Ureter (tissue), 1 donor: ENCODE measurements around the gene TTC7B. TPM values are rescaled to one million over a fixed set of nuclear protein-coding genes. Genes with fewer than 3 reads are reported as not detected.

Experiments
- DNase-seq: peaks from one replicate; pipeline ENCODE4 v3.0.0-alpha.2; 2020; ENCODE audit warnings: low spot score
- total RNA-seq: library from RNA; stranded (reverse); gene quantifications from one replicate; pipeline ENCODE4 v1.2.4, GENCODE V29; 2023
- donor health status: DM: yes; HTN: yes; CAD: no.

Gene TTC7B
- total RNA-seq, 1 donor from 2014 or later, result 68.8 TPM

- DNase-seq, result no peak
These were observed 10.3 kb downstream of the TTC7B start for GRCh38 chr14:90805662-90806540.

- no peak for DNase-seq
These were observed 11.2 kb downstream of the TTC7B start for GRCh38 chr14:90805084-90805391.

GRCh38 chr14:90804292-90805083 is 11.7 kb downstream of the TTC7B start:
- DNase-seq, result no peak

- no peak for DNase-seq
These were observed 13.0 kb downstream of the TTC7B start for GRCh38 chr14:90803249-90803648.

DNA sequence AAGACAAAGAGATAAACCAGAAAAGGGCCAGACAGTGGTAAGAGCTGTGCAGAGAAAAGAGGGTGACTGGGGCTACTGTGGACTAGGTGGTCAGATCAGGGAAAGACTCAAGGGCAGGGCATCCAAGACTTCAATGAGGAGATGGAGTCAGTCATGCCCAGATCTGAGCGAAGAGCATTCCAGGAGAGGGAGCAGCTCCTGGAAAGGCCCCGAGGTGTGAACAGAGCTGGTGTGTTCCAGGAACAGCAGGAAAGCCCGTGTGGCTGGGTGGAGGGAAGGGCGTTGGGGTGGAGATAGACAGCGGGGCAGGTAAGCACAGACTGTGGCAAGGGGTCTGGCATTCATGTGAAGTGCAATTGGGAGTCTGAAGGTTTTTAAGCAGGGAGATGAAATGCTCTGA is 16.8 kb downstream of the TTC7B start:
- no peak for DNase-seq

- DNase-seq, result peak; percentile 71
These were observed 18.3 kb downstream of the TTC7B start for GRCh38 chr14:90797919-90798318.

DNA sequence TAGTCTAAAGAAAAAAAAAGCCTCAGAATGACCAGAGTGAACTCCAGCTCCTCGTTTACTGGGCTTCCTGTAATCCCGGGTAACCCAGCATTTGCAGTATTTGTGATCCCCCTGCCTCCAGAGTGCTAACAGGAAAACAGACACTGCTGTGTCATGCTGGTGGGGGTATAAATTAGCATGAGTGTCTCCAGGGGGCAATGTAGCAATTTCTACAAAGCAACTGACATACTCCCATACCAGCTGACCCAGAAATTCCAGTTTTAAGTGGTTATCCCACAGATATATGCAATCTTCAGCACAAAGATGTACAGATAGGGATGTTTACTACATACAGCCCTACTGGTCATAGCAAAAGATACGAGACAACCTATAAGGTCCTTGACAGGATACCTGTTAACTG is 18.8 kb downstream of the TTC7B start:
- no peak for DNase-seq

GRCh38 chr14:90796329-90796728 is 19.9 kb downstream of the TTC7B start:
- DNase-seq, result no peak

DNA sequence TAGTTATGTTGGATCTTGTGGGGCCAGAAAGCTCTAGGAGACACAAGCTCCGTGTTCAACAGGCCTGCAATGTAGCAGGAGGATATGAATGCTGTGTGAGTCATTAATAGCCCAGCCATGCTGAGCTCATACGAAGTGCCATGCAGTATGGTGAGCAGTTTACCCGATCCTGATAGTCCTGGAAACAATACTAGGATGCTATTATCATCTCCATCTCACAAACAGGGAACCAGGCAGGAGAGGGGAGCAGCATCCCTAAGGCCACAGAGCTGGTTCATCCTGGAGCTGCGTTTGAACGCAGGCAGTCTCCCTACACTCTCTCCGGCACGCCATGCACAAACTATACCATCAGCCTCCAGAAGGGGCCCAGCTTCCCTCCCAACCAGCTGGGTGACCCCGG is 20.5 kb downstream of the TTC7B start:
- DNase-seq, result no peak

DNA sequence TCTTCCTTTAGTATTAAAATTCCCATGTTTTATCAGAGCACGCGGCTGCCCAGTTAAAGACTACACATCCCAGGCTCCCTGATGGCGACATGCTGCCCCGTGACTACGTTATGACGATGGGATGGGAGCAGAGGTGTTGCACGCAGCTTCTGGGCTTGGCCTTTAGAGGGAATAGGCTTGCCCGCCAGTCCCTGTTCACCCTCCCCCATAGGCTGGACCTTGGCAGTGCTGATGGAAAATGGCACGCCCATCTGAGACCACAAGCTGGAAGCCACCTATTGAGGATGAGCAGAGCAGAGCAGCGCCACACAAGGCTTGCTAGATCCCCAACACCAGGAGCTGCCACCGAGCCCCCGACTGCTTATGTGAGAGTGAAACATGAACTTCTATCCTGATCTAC is 24.7 kb downstream of the TTC7B start:
- no peak for DNase-seq

- DNase-seq, result no peak
These were observed 28.2 kb downstream of the TTC7B start for GRCh38 chr14:90788031-90788430.

GRCh38 chr14:90785876-90786450 is 30.3 kb downstream of the TTC7B start:
- peak; percentile 28 for DNase-seq

DNA sequence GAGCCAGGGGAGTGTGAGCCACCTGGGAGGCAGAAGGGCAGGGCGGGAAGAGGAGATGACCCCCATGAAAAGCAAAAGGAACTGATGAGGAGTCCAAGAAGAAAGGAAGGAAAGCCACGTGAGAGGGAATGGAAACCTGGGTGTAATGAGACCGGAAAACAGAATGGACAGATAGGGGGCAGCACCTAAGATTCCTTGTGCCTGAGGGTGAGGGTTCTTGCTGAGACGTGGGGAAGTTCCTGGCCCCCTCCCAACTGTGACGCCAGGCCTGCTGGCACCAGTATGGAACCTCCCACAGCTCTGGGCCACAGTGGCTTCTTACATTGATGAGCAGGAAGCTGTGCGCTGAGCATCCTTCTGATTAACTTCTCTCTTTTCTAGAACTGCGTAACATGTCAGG is 30.8 kb downstream of the TTC7B start:
- no peak for DNase-seq

- DNase-seq, result no peak
These were observed 31.5 kb downstream of the TTC7B start for GRCh38 chr14:90784621-90785270.

DNA sequence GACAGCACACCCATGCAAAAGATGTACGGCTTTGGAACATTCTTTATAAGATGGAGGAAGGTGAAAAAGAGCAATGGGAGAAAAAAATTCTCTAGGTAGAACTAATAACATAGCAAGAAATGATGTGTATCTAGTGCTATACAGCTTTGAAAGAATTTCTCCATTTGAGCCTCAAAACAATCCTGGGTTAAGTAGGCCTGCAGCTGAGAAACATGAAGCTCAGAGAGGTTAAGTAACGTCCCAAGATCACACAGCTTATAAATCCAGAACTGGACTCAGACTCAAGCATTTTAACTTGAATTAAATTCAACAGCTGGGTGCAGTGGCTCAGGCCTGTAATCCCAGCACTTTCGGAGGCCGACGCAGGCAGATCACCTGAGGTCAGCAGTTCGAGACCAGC is 32.9 kb downstream of the TTC7B start:
- no peak for DNase-seq

DNA sequence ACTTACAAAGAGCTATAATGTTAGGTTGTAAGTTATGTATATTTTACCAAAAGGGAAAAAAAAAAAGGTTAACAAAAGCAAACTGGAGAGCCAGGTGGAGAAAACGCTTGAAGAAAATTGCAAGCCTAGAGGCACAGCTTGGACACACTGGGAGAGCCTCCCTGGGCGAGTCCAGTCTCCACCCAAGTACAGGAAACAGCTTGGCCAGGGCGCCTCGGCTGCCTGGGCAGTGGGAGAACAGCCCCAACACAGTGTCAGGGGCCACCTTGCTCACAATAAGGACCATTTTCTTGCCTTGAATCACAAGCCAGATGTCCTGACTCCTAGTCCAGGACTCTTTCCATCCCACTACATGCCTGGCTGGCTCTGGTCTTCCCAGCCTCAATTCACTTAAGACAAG is 33.3 kb downstream of the TTC7B start:
- DNase-seq, result no peak

DNA sequence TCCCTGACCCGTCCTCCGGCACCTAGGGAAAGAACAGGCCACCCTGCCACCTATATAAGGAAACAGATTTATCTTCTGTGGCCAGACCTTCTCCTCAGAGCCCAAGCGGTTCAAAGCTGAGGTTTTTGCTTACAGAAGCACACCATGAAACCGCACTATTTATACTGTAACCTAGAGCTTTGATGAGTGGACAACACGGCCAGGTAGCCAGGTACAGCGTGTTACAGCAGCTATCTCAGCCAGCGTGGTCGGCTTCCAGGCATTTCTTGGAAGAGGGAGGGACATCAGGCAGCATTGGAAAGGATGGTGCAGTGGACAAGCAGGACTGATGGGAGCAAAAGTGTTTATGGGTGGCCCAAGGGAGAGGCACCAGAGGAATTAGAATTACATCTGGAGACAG is 34.4 kb downstream of the TTC7B start:
- DNase-seq, result no peak

- no peak for DNase-seq
These were observed 34.9 kb downstream of the TTC7B start for GRCh38 chr14:90781344-90781761.

GRCh38 chr14:90780519-90780918 is 35.7 kb downstream of the TTC7B start:
- no peak for DNase-seq

- peak; percentile 24 for DNase-seq
These were observed 37.5 kb downstream of the TTC7B start for GRCh38 chr14:90778571-90779255.

DNA sequence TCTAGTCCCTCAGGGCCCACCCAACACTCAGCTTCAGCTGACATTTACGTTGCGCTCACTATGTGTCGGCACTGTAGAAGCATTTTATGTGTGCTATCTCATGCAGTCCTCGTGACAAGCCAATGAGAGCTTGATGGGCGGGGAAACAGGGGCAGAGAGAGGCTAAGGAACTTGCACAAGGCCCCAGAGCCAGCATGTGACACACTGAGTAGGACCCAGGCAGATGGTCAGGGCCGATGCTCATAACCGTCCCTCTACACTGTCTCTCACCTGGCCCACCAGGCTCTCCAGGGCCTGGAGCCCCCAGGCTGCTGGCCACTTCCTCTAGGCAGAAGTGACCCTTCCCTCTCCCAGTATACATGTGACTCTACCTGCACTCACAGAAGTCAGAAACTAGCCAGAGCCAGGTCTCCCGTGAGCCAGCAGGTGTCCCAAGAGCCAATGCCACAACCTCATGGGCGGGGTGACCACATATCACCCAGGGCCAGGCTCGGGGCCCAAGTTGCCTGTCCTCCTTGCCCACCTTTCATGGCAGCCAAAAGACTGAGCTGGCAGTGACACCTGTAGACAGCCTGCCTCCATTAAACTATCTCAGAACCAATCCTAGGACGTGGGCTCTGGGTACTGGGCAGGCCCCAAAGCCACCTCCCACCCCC is 38.3 kb downstream of the TTC7B start:
- DNase-seq, result peak; percentile 37
